ENCODE results near the gene PPID.

- no peak for TF ChIP-seq CTCF (IDR thresholded peaks at IDR 0.05; ENCODE audit: low read depth, low read length)
- TF ChIP-seq EZH2phosphoT487 (IDR thresholded peaks at IDR 0.05; ENCODE audit: low read depth) = no peak
Measured at GRCh38 chr4:158771776-158772175, 48.6 kb upstream of the PPID start.
